IMR-90 (cell line): Measurements from ENCODE around the gene SLC48A1. TPM values are rescaled to one million over a fixed set of nuclear protein-coding genes. Genes with fewer than 3 reads are reported as not detected.

ENCODE experiments used
- ATAC-seq: fragments of 200-7000 bp; cut with Tn5 transposase; 2 replicates; pipeline ENCODE4 v1.9.1; 2020; ENCODE audit warnings: low read depth, mild to moderate bottlenecking, moderate library complexity
- BruUV-seq: library from RNA; stranded (reverse); fragments of 400-500 nt; replicated peaks from 2 replicates; lab custom pipeline; 2021; lab: Mats Ljungman, UMichigan
- CTCF ChIA-PET: fragments of 300-600 bp; formaldehyde crosslinking; extraction: SDS; loops from one replicate; lab custom pipeline; 2021; ENCODE audit warnings: antibody characterized with exemption; lab: Yijun Ruan, JAX
- POLR2A ChIA-PET: fragments of 300-600 bp; sonication (Branson Sonifier 250); formaldehyde crosslinking; loops from one replicate; lab custom pipeline; 2022; ENCODE audit warnings: antibody characterized with exemption; ENCODE audit not compliant: unreplicated experiment; lab: Charles Lee
- DNase-seq: peaks from one replicate; pipeline ENCODE4 v3.0.0; 2013
- H2AFZ ChIP-seq: replicated peaks from 2 replicates; pipeline ENCODE3; 2013; ENCODE audit warnings: low read length, mild to moderate bottlenecking; ENCODE audit not compliant: poor library complexity
- H2AK5ac ChIP-seq: 2 replicates; pipeline ENCODE4 v1.6.1; 2013; ENCODE audit warnings: low read depth, low read length, inconsistent platforms
- H2AK9ac ChIP-seq: replicated peaks from 2 replicates; pipeline ENCODE3; 2013; ENCODE audit warnings: mild to moderate bottlenecking, low read depth, low read length, moderate library complexity; ENCODE audit not compliant: poor library complexity
- H2BK120ac ChIP-seq: 2 replicates; pipeline ENCODE4 v1.6.1; 2013; ENCODE audit warnings: low read depth, low read length, inconsistent platforms
- H2BK15ac ChIP-seq: 3 replicates; pipeline ENCODE4 v1.6.1; 2013; ENCODE audit warnings: low read depth, low read length, inconsistent platforms
- H2BK20ac ChIP-seq: 2 replicates; pipeline ENCODE4 v1.6.1; 2013; ENCODE audit warnings: low read depth, mild to moderate bottlenecking, inconsistent platforms, low read length, moderate library complexity
- H2BK5ac ChIP-seq: 2 replicates; pipeline ENCODE4 v1.6.1; 2013; ENCODE audit warnings: mild to moderate bottlenecking, low read depth, low read length, inconsistent platforms; ENCODE audit not compliant: poor library complexity, severe bottlenecking
- H3K14ac ChIP-seq: replicated peaks from 2 replicates; pipeline ENCODE4 v1.6.1; 2013; ENCODE audit warnings: low read depth, low read length, inconsistent platforms
- H3K18ac ChIP-seq: 2 replicates; pipeline ENCODE4 v1.6.1; 2013; ENCODE audit warnings: low read depth, low read length, control low read depth
- H3K23ac ChIP-seq: 2 replicates; pipeline ENCODE4 v1.6.1; 2013; ENCODE audit warnings: low read depth, low read length, inconsistent platforms
- H3K27ac ChIP-seq: 2 replicates; pipeline ENCODE4 v1.5.1; 2013; ENCODE audit warnings: mild to moderate bottlenecking, control low read depth, low read length; ENCODE audit not compliant: insufficient read depth
- H3K27me3 ChIP-seq: 2 replicates; pipeline ENCODE4 v1.6.1; 2013; ENCODE audit warnings: low read length; ENCODE audit not compliant: control insufficient read depth, insufficient read depth
- H3K36me3 ChIP-seq: 2 replicates; pipeline ENCODE4 v1.6.1; 2013; ENCODE audit warnings: low read length, mixed read lengths; ENCODE audit not compliant: control insufficient read depth, insufficient read depth
- H3K4ac ChIP-seq: 2 replicates; pipeline ENCODE4 v1.6.1; 2013; ENCODE audit warnings: low read depth, low read length, inconsistent platforms
- H3K4me1 ChIP-seq: 2 replicates; pipeline ENCODE4 v1.6.1; 2013; ENCODE audit warnings: low read length, mixed read lengths; ENCODE audit not compliant: control insufficient read depth, insufficient read depth
- H3K4me2 ChIP-seq: 2 replicates; pipeline ENCODE4 v1.6.1; 2013; ENCODE audit warnings: low read depth, mild to moderate bottlenecking, control low read depth, low read length, moderate library complexity
- H3K4me3 ChIP-seq: 2 replicates; pipeline ENCODE4 v1.5.1; 2013; ENCODE audit warnings: low read depth, mild to moderate bottlenecking, control low read depth, low read length, moderate library complexity; ENCODE audit not compliant: insufficient read depth
- H3K56ac ChIP-seq: 2 replicates; pipeline ENCODE4 v1.6.1; 2013; ENCODE audit warnings: low read length, inconsistent platforms; ENCODE audit not compliant: insufficient read depth; ENCODE audit errors: extremely low read depth
- H3K79me1 ChIP-seq, 2 experiments: 2 replicates each; pipeline ENCODE4 v1.6.1; 2013; ENCODE audit warnings: low read length in 2 of 2, inconsistent platforms in 1 of 2, low read depth in 1 of 2
- H3K9ac ChIP-seq: 2 replicates; pipeline ENCODE4 v1.6.1; 2013; ENCODE audit warnings: low read depth, low read length, control low read depth
- H3K9me1 ChIP-seq: 2 replicates; pipeline ENCODE4 v1.6.1; 2013; ENCODE audit warnings: low read length, inconsistent platforms; ENCODE audit not compliant: insufficient read depth
- H3K9me3 ChIP-seq: 2 replicates; pipeline ENCODE4 v1.6.1; 2013; ENCODE audit warnings: low read length; ENCODE audit not compliant: control insufficient read depth, insufficient read depth
- H4K20me1 ChIP-seq: 2 replicates; pipeline ENCODE4 v1.6.1; 2013; ENCODE audit warnings: low read length, inconsistent platforms; ENCODE audit not compliant: insufficient read depth
- H4K5ac ChIP-seq: 2 replicates; pipeline ENCODE4 v1.6.1; 2013; ENCODE audit warnings: mild to moderate bottlenecking, low read depth, low read length, control low read depth
- H4K8ac ChIP-seq, 2 experiments: 2 replicates each; pipeline ENCODE4 v1.6.1; 2013; ENCODE audit warnings: low read depth in 2 of 2, low read length in 2 of 2, control low read depth in 1 of 2, inconsistent platforms in 1 of 2
- H4K91ac ChIP-seq: 2 replicates; pipeline ENCODE4 v1.6.1; 2013; ENCODE audit warnings: low read depth, low read length, inconsistent platforms; ENCODE audit not compliant: insufficient read depth
- CEBPB ChIP-seq: IDR thresholded peaks from 2 replicates; pipeline ENCODE4 v1.6.1; 2012; ENCODE audit warnings: low read depth, low read length, improper control_type of control experiment
- CHD1 ChIP-seq: IDR thresholded peaks from 2 replicates; pipeline ENCODE4 v1.6.1; 2012; ENCODE audit warnings: low read depth, low read length, improper control_type of control experiment
- CTCF ChIP-seq: conservative IDR thresholded peaks from 2 replicates; pipeline ENCODE4 v1.5.1; 2012; ENCODE audit warnings: mild to moderate bottlenecking, low read depth, low read length, improper control_type of control experiment
- ELK1 ChIP-seq: fragments of 150-350 bp; IDR thresholded peaks from 2 replicates; pipeline ENCODE4 v1.6.1; 2016; ENCODE audit warnings: low read depth, mild to moderate bottlenecking, low read length, moderate library complexity, borderline replicate concordance
- FOS ChIP-seq: fragments of 150-350 bp; IDR thresholded peaks from 2 replicates; pipeline ENCODE4 v1.6.1; 2016; ENCODE audit warnings: low read depth, low read length
- MAFK ChIP-seq: IDR thresholded peaks from 2 replicates; pipeline ENCODE4 v1.6.1; 2012; ENCODE audit warnings: low read depth, low read length, improper control_type of control experiment
- MXI1 ChIP-seq: IDR thresholded peaks from 2 replicates; pipeline ENCODE4 v1.6.1; 2012; ENCODE audit warnings: low read depth, mild to moderate bottlenecking, low read length, moderate library complexity, borderline replicate concordance
- NFE2L2 ChIP-seq: fragments of 150-350 bp; IDR thresholded peaks from 2 replicates; pipeline ENCODE4 v1.6.1; 2016; ENCODE audit warnings: low read depth, mild to moderate bottlenecking, low read length
- POLR2A ChIP-seq: IDR thresholded peaks from 2 replicates; pipeline ENCODE4 v1.6.1; 2012; ENCODE audit warnings: mild to moderate bottlenecking, low read depth, low read length
- RAD21 ChIP-seq: IDR thresholded peaks from 2 replicates; pipeline ENCODE4 v1.6.1; 2012; ENCODE audit warnings: low read length, improper control_type of control experiment
- RCOR1 ChIP-seq: IDR thresholded peaks from 2 replicates; pipeline ENCODE4 v1.6.1; 2012; ENCODE audit warnings: mild to moderate bottlenecking, low read length, improper control_type of control experiment; ENCODE audit not compliant: insufficient replicate concordance
- SMC3 ChIP-seq: fragments of 150-350 bp; IDR thresholded peaks from 2 replicates; pipeline ENCODE4 v1.6.1; 2016; ENCODE audit warnings: low read depth, mild to moderate bottlenecking, antibody characterized with exemption, low read length, moderate library complexity
- WGBS, 2 experiments: methylation state at CpG; one replicate each; pipeline versions ENCODE4 v1.1.5 to v1.1.7; 2013; ENCODE audit warnings: missing lambda C conversion rate in 2 of 2; ENCODE audit not compliant: insufficient read length in 1 of 2; ENCODE audit errors: extremely low coverage in 2 of 2; 5-methylcytosine and 5-hydroxymethylcytosine counted together
- dilution Hi-C: fragments of 300-500 bp; cut with HindIII; formaldehyde crosslinking; loops from one replicate; pipeline ENCODE4 v1.14.3; 2018; ENCODE audit warnings: low sequenced_read_pairs; ENCODE audit not compliant: unreplicated experiment
- in situ Hi-C: fragments of 300-500 bp; cut with MboI; formaldehyde crosslinking; loops from 3 replicates; pipeline ENCODE4 v1.14.3; 2019; ENCODE audit warnings: low sequenced_read_pairs, inconsistent platforms, mixed read lengths
- intact Hi-C: fragments of 100-400 bp; cut with micrococcal nuclease; formaldehyde crosslinking; loops from 2 replicates; pipeline ENCODE4 v1.10.0; 2022
- polyA plus RNA-seq, 3 experiments: library from polyadenylated mRNA; depleted of rRNA; stranded (reverse); fragments of >200 nt; gene quantifications; 2 replicates each; pipeline ENCODE4 v1.2.3, GENCODE V29; 2012; ENCODE audit warnings: low replicate concordance in 1 of 3
- total RNA-seq: library from RNA; depleted of rRNA; stranded (reverse); fragments of >200 nt; gene quantifications from 2 replicates; pipeline ENCODE4 v1.2.3, GENCODE V29; 2012
- TF ChIP-seq, protein P1 (sequence below): fragments of 150-350 bp; IDR thresholded peaks from 2 replicates; pipeline ENCODE4 v1.6.1; 2017; ENCODE audit warnings: mild to moderate bottlenecking, antibody characterized with exemption, low read length, low read depth

Gene SLC48A1
- total and polyA plus RNA-seq, 2 of the 4 experiments (the other 2 are of a cell fraction), result 4.8 to 5.9 TPM

DNA sequence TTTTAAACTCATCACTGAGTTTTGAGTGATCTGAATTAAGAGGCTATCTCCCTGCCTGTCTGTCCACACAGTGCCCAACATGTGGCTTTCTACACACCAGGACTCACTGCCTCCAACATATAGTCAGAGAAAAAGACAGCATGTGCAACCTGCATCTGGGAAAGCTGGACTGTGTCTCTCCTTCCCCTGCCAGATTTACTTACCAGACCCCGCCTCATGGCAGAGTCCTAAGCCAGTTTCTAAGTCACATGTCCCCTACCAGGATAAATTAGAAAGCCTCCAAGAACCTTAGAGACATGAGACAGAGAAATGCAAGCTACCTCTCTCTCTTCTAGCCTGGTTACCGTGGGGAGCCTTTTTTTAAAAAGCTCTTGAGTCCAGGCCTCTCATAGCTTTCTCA is 49.4 kb downstream of the SLC48A1 start:
- intact Hi-C loops, result no loop called here
- no TSS peak for BruUV-seq
- no peak overlapping the region for H3K27ac ChIP-seq

More for the DNA sequence above, 49.4 kb downstream of the SLC48A1 start:
- peaks cover 16% of the 10 kb centered on the region for H3K9me1 ChIP-seq
- ATAC-seq, result no peak
- H2BK15ac ChIP-seq, result peak overlapping the region; percentile 99; the same call in 1 of the 3 replicates
- in situ Hi-C loops, result no loop called here
- H3K9ac ChIP-seq, result no peak overlapping the region
- H3K79me1 ChIP-seq, result peaks cover 0 to 26% of the 10 kb centered on the region in 2 experiments; a peak in 2 of 4 replicates
- peak overlapping the region; percentile 33; the same call in 1 of the 2 replicates for H2BK20ac ChIP-seq
- peak overlapping the region; percentile 56 for H4K91ac ChIP-seq
- no peak overlapping the region for H3K4me3 ChIP-seq
- peak overlapping the region; percentile 96; the same call in 1 of the 2 replicates for H3K14ac ChIP-seq
- H3K4ac ChIP-seq, result peak overlapping the region; percentile 46
- H2BK120ac ChIP-seq, result peak overlapping the region; percentile 65
- no peak overlapping the region for H3K18ac ChIP-seq
- POLR2A ChIA-PET, result no interaction called here
- H3K4me1 ChIP-seq, result peaks cover 29% of the 10 kb centered on the region
- H3K36me3 ChIP-seq, result no peaks in the 10 kb centered on the region
- dilution Hi-C loops, result no loop called here
- TF ChIP-seq MXI1, result no peak
- no peak for TF ChIP-seq RAD21
- TF ChIP-seq, protein P1, sequence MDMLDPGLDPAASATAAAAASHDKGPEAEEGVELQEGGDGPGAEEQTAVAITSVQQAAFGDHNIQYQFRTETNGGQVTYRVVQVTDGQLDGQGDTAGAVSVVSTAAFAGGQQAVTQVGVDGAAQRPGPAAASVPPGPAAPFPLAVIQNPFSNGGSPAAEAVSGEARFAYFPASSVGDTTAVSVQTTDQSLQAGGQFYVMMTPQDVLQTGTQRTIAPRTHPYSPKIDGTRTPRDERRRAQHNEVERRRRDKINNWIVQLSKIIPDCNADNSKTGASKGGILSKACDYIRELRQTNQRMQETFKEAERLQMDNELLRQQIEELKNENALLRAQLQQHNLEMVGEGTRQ, result no peak
- no peak for TF ChIP-seq POLR2A
- no peak for TF ChIP-seq ELK1
- no peak for TF ChIP-seq MAFK
- no peak for TF ChIP-seq FOS
- no peak for TF ChIP-seq SMC3
- TF ChIP-seq RCOR1, result no peak
- TF ChIP-seq CEBPB, result no peak
- TF ChIP-seq CHD1, result no peak
- no peak for TF ChIP-seq CTCF
- TF ChIP-seq NFE2L2, result no peak
- peaks cover 17% of the 10 kb centered on the region for H4K20me1 ChIP-seq
- CTCF ChIA-PET, result interaction anchor here (1.1 kb wide), 1 partner anchor 15 kb away, joined by 3 read pairs; no protein-coding TSS in a partner anchor
- WGBS, 2 experiments, result 70% methylated on average over 2 of the region's 2 CpGs; no CpG with 5 or more reads in 1 of the 2 experiments
- peak overlapping the region; percentile 49; the same call in 1 of the 2 replicates for H4K5ac ChIP-seq
- no peak overlapping the region for H2BK5ac ChIP-seq
- no peak overlapping the region for H3K4me2 ChIP-seq
- no peak overlapping the region for H2AK9ac ChIP-seq
- no peaks in the 10 kb centered on the region for H3K27me3 ChIP-seq
- no peak overlapping the region for H2AFZ ChIP-seq
- peak overlapping the region; percentile 36; the same call in 1 of the 2 replicates for H2AK5ac ChIP-seq
- H3K23ac ChIP-seq, result peak overlapping the region; percentile 88; the same call in 1 of the 2 replicates
- H3K9me3 ChIP-seq, result no peaks in the 10 kb centered on the region
- no peak for DNase-seq
- 0 out of 2 replicates have a peak overlapping the region, but pooled peaks have one; percentile 3 for H3K56ac ChIP-seq
- H4K8ac ChIP-seq, result peak overlapping the region in 1 of 2 experiments; percentile 98; a peak in 1 of 4 replicates
